VCaP (cell line): Measurements from ENCODE around the gene MINPP1.

ENCODE experiments used
- H3K27ac ChIP-seq: fragments of 450-650 bp; 2 replicates; pipeline ENCODE4 v1.5.1; 2017
- CTCF ChIP-seq: fragments of 450-650 bp; conservative IDR thresholded peaks from 2 replicates; pipeline ENCODE4 v1.5.1; 2017; ENCODE audit warnings: mild to moderate bottlenecking, moderate library complexity

The MINPP1 gene

DNA sequence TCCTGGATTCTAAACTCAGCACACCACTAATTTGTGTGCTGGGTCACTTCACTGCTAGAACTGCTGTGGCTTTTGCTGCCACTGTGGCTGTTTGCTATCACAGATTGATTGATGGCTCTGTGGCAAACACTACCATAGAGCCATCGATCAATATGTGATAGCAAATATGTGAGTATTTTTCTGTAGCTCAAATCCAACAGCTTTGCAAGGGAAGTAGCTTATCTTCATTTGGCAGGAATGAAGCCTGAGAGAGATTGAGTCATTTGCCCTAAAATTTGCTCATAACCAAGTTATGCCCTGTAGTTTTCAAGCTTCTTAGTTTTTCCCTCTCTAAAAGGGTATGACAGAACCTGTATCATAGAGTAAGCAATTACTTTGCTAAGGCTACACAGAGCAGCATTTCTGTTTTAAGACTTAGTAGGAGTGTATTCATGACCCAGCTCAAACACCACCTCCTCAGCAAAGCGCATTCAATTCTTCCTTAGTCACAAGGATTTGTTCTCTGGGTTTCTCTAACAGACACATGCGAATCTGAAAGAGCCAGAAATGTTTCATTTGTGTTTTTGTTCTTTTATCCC is 43.1 kb downstream of the MINPP1 start:
- no peak for TF ChIP-seq CTCF
- no peak overlapping the region for H3K27ac ChIP-seq

DNA sequence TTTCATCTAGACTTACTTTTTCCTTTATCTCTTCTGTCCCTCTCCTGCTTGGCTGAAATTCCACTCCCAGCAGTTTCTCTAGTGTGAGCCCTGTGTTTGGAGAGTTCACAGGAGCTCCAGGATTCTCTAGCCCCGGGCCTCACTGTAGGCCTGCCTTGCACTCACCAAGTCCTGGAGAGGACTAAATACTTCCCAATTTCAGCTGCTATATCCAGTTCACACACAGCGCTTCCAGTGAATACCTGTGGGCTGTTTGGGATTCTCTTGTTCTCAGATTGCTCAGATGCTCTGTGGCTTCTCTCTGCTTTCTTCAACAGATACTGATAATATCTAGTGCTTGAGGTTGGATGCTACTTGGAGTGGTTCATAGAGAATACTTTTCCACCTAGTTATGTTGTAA is 46.0 kb downstream of the MINPP1 start:
- H3K27ac ChIP-seq: no peak overlapping the region
- TF ChIP-seq CTCF: no peak

DNA sequence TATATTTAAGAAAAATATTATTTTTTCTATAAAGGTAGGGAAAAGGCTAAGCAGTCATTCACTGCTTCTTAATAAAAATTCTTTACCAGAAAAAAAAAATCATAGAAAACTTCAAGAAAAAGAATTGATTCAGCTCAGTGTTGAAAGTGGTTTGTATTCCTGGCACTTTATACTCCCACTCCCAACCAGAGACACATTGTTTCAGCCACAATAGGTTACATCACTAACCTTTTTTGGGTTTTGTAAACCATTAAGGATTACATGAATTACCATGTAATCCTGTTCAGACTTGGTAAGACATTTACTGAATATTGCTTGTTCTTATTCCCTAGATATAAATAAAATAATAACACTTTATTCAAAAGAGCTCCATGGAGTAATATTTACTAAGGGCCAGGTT is 46.6 kb downstream of the MINPP1 start:
- TF ChIP-seq CTCF: no peak
- no peak overlapping the region for H3K27ac ChIP-seq

DNA sequence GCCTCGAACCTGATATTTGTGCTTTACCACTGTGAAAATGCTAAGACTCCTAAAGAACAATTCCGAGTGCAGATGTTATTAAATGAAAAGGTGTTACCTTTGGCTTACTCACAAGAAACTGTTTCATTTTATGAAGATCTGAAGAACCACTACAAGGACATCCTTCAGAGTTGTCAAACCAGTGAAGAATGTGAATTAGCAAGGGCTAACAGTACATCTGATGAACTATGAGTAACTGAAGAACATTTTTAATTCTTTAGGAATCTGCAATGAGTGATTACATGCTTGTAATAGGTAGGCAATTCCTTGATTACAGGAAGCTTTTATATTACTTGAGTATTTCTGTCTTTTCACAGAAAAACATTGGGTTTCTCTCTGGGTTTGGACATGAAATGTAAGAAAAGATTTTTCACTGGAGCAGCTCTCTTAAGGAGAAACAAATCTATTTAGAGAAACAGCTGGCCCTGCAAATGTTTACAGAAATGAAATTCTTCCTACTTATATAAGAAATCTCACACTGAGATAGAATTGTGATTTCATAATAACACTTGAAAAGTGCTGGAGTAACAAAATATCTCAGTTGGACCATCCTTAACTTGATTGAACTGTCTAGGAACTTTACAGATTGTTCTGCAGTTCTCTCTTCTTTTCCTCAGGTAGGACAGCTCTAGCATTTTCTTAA is 47.7 kb downstream of the MINPP1 start:
- no peak for TF ChIP-seq CTCF
- no peak overlapping the region for H3K27ac ChIP-seq

- no peak for TF ChIP-seq CTCF
- H3K27ac ChIP-seq: no peak overlapping the region
Measured at GRCh38 chr10:87557409-87557808, 52.7 kb downstream of the MINPP1 start.

DNA sequence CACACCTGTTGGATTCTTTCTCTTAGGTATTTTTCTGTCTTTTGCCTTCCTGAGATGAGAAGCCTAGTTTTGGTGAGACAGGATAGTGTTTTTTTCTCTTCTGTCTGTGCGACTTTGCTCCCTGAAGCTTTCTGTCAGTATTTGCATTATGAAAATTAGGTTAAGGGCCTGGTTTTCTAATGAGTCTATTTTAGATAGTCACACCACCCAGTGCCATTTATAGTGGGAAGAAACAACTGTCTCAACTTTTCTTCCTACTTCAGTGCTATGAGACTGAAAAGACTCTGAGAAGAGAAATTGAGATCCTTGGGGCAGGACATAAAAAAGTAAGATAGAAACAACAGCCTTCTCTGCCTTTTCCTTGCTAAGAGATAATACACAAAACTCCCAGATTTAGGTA is 53.6 kb downstream of the MINPP1 start:
- no peak overlapping the region for H3K27ac ChIP-seq
- no peak for TF ChIP-seq CTCF

- no peak overlapping the region for H3K27ac ChIP-seq
- no peak for TF ChIP-seq CTCF
Measured at GRCh38 chr10:87559392-87559791, 54.7 kb downstream of the MINPP1 start.
